Tibial nerve (tissue), 3 donors: ENCODE results near the gene KMT2D.

ENCODE experiments used
- POLR2A ChIP-seq, 2 donors: fragments of 450-650 bp; IDR thresholded peaks; one replicate each; pipeline ENCODE4 v1.6.1; 2017; ENCODE audit warnings: antibody characterized with exemption in 2 of 2, mild to moderate bottlenecking in 2 of 2, moderate library complexity in 2 of 2
- TF ChIP-seq, protein P1 (sequence below), 5 experiments: fragments of 200-600 bp in 3 of 5; fragments of 450-650 bp in 2 of 5; sonication (generic) in 3 of 5; IDR thresholded peaks; one replicate each; pipeline ENCODE4 v1.5.1; 2016 to 2019; ENCODE audit warnings: antibody characterized with exemption in 5 of 5, mild to moderate bottlenecking in 3 of 5, moderate library complexity in 2 of 5

DNA sequence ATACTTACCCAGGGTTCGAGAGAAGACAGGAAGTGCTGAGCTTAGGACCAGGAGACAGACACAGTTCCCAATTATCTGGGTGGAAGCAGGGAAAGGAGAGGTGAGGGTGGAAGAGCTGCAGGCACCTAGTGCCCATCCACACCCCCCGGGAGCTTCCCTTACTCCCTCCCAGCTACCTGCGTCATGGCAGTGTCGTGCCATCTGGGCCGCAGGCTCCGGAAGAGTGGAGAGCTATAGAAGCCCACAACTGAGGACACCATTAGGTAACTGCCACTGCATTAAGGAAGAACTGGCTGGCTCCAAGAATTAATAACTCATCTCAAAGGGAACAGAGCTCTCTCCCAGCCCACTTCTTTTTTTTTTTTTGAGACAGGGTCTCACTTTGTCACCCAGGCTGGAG lies 39.8 kb upstream of the KMT2D start:
- no peak for TF ChIP-seq POLR2A (IDR thresholded peaks at IDR 0.05)
- TF ChIP-seq, protein P1, sequence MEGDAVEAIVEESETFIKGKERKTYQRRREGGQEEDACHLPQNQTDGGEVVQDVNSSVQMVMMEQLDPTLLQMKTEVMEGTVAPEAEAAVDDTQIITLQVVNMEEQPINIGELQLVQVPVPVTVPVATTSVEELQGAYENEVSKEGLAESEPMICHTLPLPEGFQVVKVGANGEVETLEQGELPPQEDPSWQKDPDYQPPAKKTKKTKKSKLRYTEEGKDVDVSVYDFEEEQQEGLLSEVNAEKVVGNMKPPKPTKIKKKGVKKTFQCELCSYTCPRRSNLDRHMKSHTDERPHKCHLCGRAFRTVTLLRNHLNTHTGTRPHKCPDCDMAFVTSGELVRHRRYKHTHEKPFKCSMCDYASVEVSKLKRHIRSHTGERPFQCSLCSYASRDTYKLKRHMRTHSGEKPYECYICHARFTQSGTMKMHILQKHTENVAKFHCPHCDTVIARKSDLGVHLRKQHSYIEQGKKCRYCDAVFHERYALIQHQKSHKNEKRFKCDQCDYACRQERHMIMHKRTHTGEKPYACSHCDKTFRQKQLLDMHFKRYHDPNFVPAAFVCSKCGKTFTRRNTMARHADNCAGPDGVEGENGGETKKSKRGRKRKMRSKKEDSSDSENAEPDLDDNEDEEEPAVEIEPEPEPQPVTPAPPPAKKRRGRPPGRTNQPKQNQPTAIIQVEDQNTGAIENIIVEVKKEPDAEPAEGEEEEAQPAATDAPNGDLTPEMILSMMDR (IDR thresholded peaks at IDR 0.05), result no peak
